MCF 10A (cell line): ENCODE data around the gene WASF3. TPM values are rescaled to one million over a fixed set of nuclear protein-coding genes. Genes with fewer than 3 reads are reported as not detected.
"Not testable (repeated sequence)": the region's sequence is repeated elsewhere in the genome, so short reads cannot be mapped to it uniquely, and the experiment has no call there.

Experiments used
- BruUV-seq: library from RNA; stranded (reverse); fragments of 400-500 nt; replicated peaks from 2 replicates; lab custom pipeline; 2021; lab: Mats Ljungman, UMichigan
- CTCF ChIA-PET: fragments of 300-600 bp; sonication (Branson Sonifier 250); formaldehyde crosslinking; extraction: SDS; loops from one replicate; lab custom pipeline; 2021; ENCODE audit warnings: antibody characterized with exemption, inconsistent platforms; lab: Yijun Ruan, JAX
- POLR2A ChIA-PET: fragments of 300-600, 350-650 bp; sonication (Branson Sonifier 250); formaldehyde crosslinking; extraction: SDS; loops from one replicate; lab custom pipeline; 2020; ENCODE audit warnings: antibody characterized with exemption, inconsistent platforms; lab: Yijun Ruan, JAX
- DNase-seq: peaks from one replicate; pipeline ENCODE4 v3.0.0-alpha.2; 2018; ENCODE audit not compliant: unreplicated experiment
- H3K27ac Mint-ChIP-seq: one replicate; pipeline ENCODE4 v1.8.0; 2022; ENCODE audit warnings: mild to moderate bottlenecking, low read depth, mixed read lengths; ENCODE audit not compliant: unreplicated experiment
- H3K27me3 Mint-ChIP-seq: one replicate; pipeline ENCODE4 v1.8.0; 2022; ENCODE audit warnings: mixed read lengths; ENCODE audit not compliant: insufficient read depth, unreplicated experiment
- H3K36me3 Mint-ChIP-seq: one replicate; pipeline ENCODE4 v1.8.0; 2022; ENCODE audit warnings: mild to moderate bottlenecking, moderate library complexity, mixed read lengths; ENCODE audit not compliant: insufficient read depth, unreplicated experiment
- H3K4me1 Mint-ChIP-seq: one replicate; pipeline ENCODE4 v1.8.0; 2022; ENCODE audit warnings: mixed read lengths; ENCODE audit not compliant: insufficient read depth, unreplicated experiment
- H3K4me3 Mint-ChIP-seq: one replicate; pipeline ENCODE4 v1.8.0; 2022; ENCODE audit warnings: mild to moderate bottlenecking, moderate library complexity, mixed read lengths; ENCODE audit not compliant: unreplicated experiment
- H3K9me3 Mint-ChIP-seq: one replicate; pipeline ENCODE4 v1.8.0; 2022; ENCODE audit warnings: mixed read lengths; ENCODE audit not compliant: unreplicated experiment
- intact Hi-C: fragments of 100-400 bp; cut with micrococcal nuclease; formaldehyde crosslinking; loops from 2 replicates; pipeline ENCODE4 v1.14.1; 2022
- total RNA-seq: library from RNA; stranded (reverse); gene quantifications from 2 replicates; pipeline ENCODE4 v1.2.3, GENCODE V29; 2022
- TF ChIP-seq, protein P1 (sequence below): fragments of 200-600 bp; IDR thresholded peaks from one replicate; pipeline ENCODE4 v1.8.0; 2022; ENCODE audit warnings: antibody characterized with exemption, mild to moderate bottlenecking; ENCODE audit not compliant: unreplicated experiment

Gene WASF3
- total RNA-seq, 1 experiment from 2014 or later, result 24.0 TPM

- POLR2A ChIA-PET, result interaction anchor here (1.1 kb wide), 1 partner anchor 412 kb away, joined by 3 read pairs; no protein-coding TSS in a partner anchor
- no peak overlapping the region for H3K4me3 Mint-ChIP-seq
- no peak for DNase-seq
- H3K27ac Mint-ChIP-seq, result no peak overlapping the region
- no TSS peak for BruUV-seq
- H3K36me3 Mint-ChIP-seq, result no peaks in the 10 kb centered on the region
- intact Hi-C loops, result no loop called here
- H3K9me3 Mint-ChIP-seq, result no peaks in the 10 kb centered on the region
- peaks cover 62% of the 10 kb centered on the region for H3K27me3 Mint-ChIP-seq
- CTCF ChIA-PET, result interaction anchor here (1.3 to 2.3 kb wide), 2 partner anchors 23 to 152 kb away, joined by 3 to 7 read pairs; no protein-coding TSS in a partner anchor
- TF ChIP-seq, protein P1, sequence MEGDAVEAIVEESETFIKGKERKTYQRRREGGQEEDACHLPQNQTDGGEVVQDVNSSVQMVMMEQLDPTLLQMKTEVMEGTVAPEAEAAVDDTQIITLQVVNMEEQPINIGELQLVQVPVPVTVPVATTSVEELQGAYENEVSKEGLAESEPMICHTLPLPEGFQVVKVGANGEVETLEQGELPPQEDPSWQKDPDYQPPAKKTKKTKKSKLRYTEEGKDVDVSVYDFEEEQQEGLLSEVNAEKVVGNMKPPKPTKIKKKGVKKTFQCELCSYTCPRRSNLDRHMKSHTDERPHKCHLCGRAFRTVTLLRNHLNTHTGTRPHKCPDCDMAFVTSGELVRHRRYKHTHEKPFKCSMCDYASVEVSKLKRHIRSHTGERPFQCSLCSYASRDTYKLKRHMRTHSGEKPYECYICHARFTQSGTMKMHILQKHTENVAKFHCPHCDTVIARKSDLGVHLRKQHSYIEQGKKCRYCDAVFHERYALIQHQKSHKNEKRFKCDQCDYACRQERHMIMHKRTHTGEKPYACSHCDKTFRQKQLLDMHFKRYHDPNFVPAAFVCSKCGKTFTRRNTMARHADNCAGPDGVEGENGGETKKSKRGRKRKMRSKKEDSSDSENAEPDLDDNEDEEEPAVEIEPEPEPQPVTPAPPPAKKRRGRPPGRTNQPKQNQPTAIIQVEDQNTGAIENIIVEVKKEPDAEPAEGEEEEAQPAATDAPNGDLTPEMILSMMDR, result no peak
- no peaks in the 10 kb centered on the region for H3K4me1 Mint-ChIP-seq
Observed at GRCh38 chr13:26721251-26722121, 164.0 kb downstream of the WASF3 start.

DNA sequence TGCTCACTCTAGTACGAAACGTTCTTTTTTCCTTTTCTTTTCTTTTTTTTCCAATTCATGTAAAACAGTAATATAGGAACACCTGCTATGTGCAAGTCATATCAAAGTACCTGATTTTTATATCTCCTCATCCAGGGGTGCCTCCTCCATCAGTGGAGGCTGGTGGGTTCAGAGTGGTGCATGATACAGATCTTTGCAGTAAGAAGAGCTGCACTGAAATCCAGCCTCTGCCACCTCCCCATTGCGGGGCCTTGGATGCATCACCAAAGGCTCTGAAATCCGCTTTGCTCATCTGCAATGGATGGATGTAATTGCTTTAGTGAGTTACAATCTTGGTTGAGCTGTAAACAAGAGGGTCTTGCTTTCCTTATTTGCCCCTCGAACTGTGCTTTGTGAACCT, 164.8 kb downstream of the WASF3 start:
- ChIA-PET CTCF (no interaction called here), POLR2A (no interaction called here)
- DNase-seq, result no peak
- Mint-ChIP-seq H3K36me3 (no peaks in the 10 kb centered on the region), H3K27me3 (peaks cover 65% of the 10 kb centered on the region), H3K4me1 (no peaks in the 10 kb centered on the region), H3K27ac (no peak overlapping the region), H3K9me3 (no peaks in the 10 kb centered on the region), H3K4me3 (no peak overlapping the region)
- intact Hi-C loops, result no loop called here
- BruUV-seq, result no TSS peak
- TF ChIP-seq, protein P1, result no peak

- H3K4me1 Mint-ChIP-seq, H3K36me3 Mint-ChIP-seq, DNase-seq, CTCF ChIA-PET, BruUV-seq, H3K27ac Mint-ChIP-seq, POLR2A ChIA-PET, H3K9me3 Mint-ChIP-seq, intact Hi-C loops, H3K4me3 Mint-ChIP-seq: not testable (repeated sequence)
- peaks cover 55% of the 10 kb centered on the region for H3K27me3 Mint-ChIP-seq
Observed at GRCh38 chr13:26723620-26724019, 166.1 kb downstream of the WASF3 start.

DNA sequence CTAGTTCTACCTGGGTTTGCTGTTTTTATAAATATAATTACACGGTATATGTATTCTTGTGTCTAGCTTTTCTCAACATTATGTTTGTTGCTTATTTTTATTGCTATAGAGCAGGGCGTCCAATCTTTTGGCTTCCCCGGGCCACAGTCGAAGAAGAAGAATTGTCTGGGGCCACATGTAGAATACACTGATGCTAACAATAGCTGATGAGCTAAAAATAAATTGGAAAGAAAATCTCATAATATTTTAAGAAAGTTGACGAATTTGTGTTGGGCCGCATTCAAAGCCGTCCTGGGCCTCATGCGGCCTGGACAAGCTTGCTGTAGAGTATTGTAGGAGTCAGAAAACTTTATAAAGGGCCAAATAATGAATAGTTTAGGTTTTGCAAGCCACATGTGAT, 169.2 kb downstream of the WASF3 start:
- no peak overlapping the region for H3K4me3 Mint-ChIP-seq

More for the DNA sequence above, 169.2 kb downstream of the WASF3 start:
- CTCF ChIA-PET, result interaction anchor here (0.7 to 1.2 kb wide), 2 partner anchors 82 to 146 kb away, joined by 3 to 5 read pairs; no protein-coding TSS in a partner anchor
- no TSS peak for BruUV-seq
- peaks cover 44% of the 10 kb centered on the region for H3K27me3 Mint-ChIP-seq
- intact Hi-C loops, result no loop called here
- H3K36me3 Mint-ChIP-seq, result no peaks in the 10 kb centered on the region
- no peaks in the 10 kb centered on the region for H3K9me3 Mint-ChIP-seq
- TF ChIP-seq, protein P1, result no peak
- no peaks in the 10 kb centered on the region for H3K4me1 Mint-ChIP-seq
- no peak for DNase-seq
- no peak overlapping the region for H3K27ac Mint-ChIP-seq
- POLR2A ChIA-PET, result interaction anchor here (0.6 kb wide), 1 partner anchor 150 kb away, joined by 3 read pairs; no protein-coding TSS in a partner anchor
